ENCODE measurements around the gene SH2D5.

The SH2D5 gene

DNA sequence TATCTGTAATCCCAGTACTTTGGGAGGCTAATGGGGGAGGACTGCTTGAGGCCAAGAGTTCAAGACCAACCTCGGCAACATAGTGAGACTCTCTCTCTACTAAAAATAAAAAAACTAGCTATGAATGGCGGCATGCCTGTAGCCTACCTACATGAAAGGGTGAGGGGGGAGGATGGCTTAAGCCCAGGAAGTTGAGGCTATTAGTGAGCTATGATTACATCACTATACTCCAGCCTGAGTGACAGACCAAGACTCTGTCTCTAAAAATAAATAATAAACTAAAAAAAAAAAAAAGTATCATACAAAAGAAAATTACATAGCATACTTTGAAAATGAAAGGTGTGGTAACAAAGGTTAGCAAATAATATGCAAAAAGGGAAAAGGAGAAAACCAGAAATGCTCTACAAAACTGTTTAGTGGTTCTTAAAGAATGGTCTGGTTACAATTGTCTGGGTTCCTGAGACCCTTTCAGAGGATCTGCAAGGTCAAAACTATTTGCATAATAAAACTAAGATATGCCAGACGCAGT, 19.0 kb upstream of the SH2D5 start:
- Histone ChIP-seq H3K4me3 (ENCODE audit: low read depth, low read length) (no peak overlapping the region), H3K27ac (ENCODE audit: extremely low read depth, low read depth, low read length) (no peak overlapping the region), H3K4me1 (ENCODE audit: control insufficient read depth, insufficient read depth, low read length) (no peaks in the 10 kb centered on the region), H3K9me3 (ENCODE audit: control insufficient read depth, insufficient read depth, low read depth, low read length) (no peaks in the 10 kb centered on the region), H3K36me3 (ENCODE audit: control insufficient read depth in 2 of 2, insufficient read depth in 1 of 2, low read length in 2 of 2) (peaks cover 65 to 74% of the 10 kb centered on the region in 2 experiments)
- CTCF ChIA-PET: interaction anchor here (1.3 kb wide), 1 partner anchor 444 kb away, joined by 6 read pairs; no protein-coding TSS in a partner anchor
- POLR2A ChIA-PET: interaction anchor here (2.6 kb wide), 1 partner anchor 35 kb away, joined by 8 read pairs; the partner anchor contains the start of gene HP1BP3
- TF ChIP-seq, protein P1, sequence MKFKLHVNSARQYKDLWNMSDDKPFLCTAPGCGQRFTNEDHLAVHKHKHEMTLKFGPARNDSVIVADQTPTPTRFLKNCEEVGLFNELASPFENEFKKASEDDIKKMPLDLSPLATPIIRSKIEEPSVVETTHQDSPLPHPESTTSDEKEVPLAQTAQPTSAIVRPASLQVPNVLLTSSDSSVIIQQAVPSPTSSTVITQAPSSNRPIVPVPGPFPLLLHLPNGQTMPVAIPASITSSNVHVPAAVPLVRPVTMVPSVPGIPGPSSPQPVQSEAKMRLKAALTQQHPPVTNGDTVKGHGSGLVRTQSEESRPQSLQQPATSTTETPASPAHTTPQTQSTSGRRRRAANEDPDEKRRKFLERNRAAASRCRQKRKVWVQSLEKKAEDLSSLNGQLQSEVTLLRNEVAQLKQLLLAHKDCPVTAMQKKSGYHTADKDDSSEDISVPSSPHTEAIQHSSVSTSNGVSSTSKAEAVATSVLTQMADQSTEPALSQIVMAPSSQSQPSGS (tag by site-specific recombination; IDR thresholded peaks at IDR 0.05; ENCODE audit: low read depth): peak; percentile 44; the same call in 1 of the 2 replicates
- no peak for TF ChIP-seq SETDB1 (IDR thresholded peaks at IDR 0.05; ENCODE audit: insufficient read length, low read length)

DNA sequence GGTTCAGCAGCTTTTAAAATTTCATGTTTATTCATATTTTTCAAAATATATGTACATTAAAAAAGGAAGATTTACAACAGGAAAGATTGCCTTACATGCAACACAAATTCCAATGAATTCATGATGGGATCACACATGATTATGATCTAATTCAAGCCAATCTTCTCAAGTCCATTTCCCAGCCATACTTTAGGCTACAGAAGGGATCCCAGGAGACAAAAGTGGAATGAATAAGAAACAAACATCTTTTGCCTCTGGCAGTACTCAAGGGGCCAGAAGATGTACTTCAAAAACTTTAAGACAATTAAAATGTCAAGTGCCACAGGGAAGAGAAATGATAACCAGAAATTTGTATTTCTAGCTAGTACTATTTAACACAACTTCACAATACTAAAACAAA, 10.2 kb upstream of the SH2D5 start:
- CTCF ChIA-PET: interaction anchor here (0.5 to 0.7 kb wide), 2 partner anchors 28 to 46 kb away, joined by 3 to 5 read pairs; no protein-coding TSS in a partner anchor
- Histone ChIP-seq H3K9me3 (ENCODE audit: control insufficient read depth, insufficient read depth, low read depth, low read length) (no peaks in the 10 kb centered on the region), H3K36me3 (ENCODE audit: control insufficient read depth in 2 of 2, insufficient read depth in 1 of 2, low read length in 2 of 2) (peaks cover 70 to 97% of the 10 kb centered on the region in 2 experiments), H3K4me3 (ENCODE audit: low read depth, low read length) (no peak overlapping the region), H3K27ac (ENCODE audit: extremely low read depth, low read depth, low read length) (no peak overlapping the region), H3K4me1 (ENCODE audit: control insufficient read depth, insufficient read depth, low read length) (no peaks in the 10 kb centered on the region)
- POLR2A ChIA-PET: no interaction called here
- TF ChIP-seq ZNF175 (tag by site-specific recombination; IDR thresholded peaks at IDR 0.05): no peak

DNA sequence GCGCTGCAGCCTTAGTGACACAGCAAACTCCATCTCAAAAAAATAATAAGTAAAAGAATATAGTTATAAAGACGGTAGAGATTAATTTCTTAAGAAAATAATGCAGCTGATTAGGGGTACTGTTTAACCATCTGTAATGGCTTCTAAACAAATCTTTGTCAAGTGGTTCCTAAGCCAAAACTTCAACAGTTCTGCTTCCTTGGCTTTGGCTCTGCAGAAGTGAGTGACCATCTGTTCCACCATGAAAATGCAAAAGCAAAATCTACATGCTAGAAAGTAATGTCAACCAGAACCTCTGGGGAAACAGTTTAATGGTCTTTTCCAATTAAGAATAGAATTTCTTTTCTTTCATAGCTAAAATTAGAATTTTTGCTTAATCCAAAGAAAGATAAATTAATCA, 8.3 kb upstream of the SH2D5 start:
- no peaks in the 10 kb centered on the region for H3K4me1 ChIP-seq (ENCODE audit: control insufficient read depth, insufficient read depth, low read length)
- no peak overlapping the region for H3K27ac ChIP-seq (ENCODE audit: extremely low read depth, low read depth, low read length)
- H3K4me3 ChIP-seq (ENCODE audit: low read depth, low read length): no peak overlapping the region
- no peak for TF ChIP-seq ZNF548 (tag by site-specific recombination; IDR thresholded peaks at IDR 0.05)
- no peak for TF ChIP-seq ZNF202 (tag by site-specific recombination; IDR thresholded peaks at IDR 0.05; ENCODE audit: borderline replicate concordance)
- TF ChIP-seq ZNF768 (tag by site-specific recombination; IDR thresholded peaks at IDR 0.05): no peak
- TF ChIP-seq, protein P2, sequence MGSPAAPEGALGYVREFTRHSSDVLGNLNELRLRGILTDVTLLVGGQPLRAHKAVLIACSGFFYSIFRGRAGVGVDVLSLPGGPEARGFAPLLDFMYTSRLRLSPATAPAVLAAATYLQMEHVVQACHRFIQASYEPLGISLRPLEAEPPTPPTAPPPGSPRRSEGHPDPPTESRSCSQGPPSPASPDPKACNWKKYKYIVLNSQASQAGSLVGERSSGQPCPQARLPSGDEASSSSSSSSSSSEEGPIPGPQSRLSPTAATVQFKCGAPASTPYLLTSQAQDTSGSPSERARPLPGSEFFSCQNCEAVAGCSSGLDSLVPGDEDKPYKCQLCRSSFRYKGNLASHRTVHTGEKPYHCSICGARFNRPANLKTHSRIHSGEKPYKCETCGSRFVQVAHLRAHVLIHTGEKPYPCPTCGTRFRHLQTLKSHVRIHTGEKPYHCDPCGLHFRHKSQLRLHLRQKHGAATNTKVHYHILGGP (tag by site-specific recombination; IDR thresholded peaks at IDR 0.05): no peak
- TF ChIP-seq ZNF529 (tag by site-specific recombination; IDR thresholded peaks at IDR 0.05; ENCODE audit: insufficient replicate concordance): no peak
- CTCF ChIA-PET: interaction anchor here (0.8 to 1.4 kb wide), 2 partner anchors 44 to 455 kb away, joined by 3 to 6 read pairs; no protein-coding TSS in a partner anchor
- peaks cover 52 to 87% of the 10 kb centered on the region in 2 experiments for H3K36me3 ChIP-seq (ENCODE audit: control insufficient read depth in 2 of 2, insufficient read depth in 1 of 2, low read length in 2 of 2)
- POLR2A ChIA-PET: no interaction called here
- no peaks in the 10 kb centered on the region for H3K9me3 ChIP-seq (ENCODE audit: control insufficient read depth, insufficient read depth, low read depth, low read length)

DNA sequence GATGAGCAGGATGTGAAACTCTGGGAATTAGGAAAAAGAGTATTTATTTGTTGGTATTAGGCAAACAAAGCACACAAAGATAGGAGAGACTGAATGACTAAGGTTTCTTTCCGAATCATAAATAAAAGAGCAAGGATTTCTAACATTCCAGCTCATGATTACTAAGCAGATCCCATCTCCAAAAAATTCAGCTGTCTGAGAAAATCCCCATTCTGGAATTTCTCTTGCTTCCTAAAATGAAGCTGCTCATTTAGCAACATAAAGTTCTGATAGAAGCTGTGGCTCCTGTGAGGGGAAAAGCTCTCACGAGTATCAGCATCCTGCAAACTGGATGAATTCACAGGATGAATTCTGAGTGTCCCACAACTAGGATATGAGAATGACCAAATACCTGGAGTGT, 6.7 kb upstream of the SH2D5 start:
- Histone ChIP-seq H3K36me3 (ENCODE audit: control insufficient read depth in 2 of 2, insufficient read depth in 1 of 2, low read length in 2 of 2) (peaks cover 36 to 72% of the 10 kb centered on the region in 2 experiments), H3K4me3 (ENCODE audit: low read depth, low read length) (no peak overlapping the region), H3K4me1 (ENCODE audit: control insufficient read depth, insufficient read depth, low read length) (no peaks in the 10 kb centered on the region), H3K27ac (ENCODE audit: extremely low read depth, low read depth, low read length) (no peak overlapping the region), H3K9me3 (ENCODE audit: control insufficient read depth, insufficient read depth, low read depth, low read length) (no peaks in the 10 kb centered on the region)
- POLR2A ChIA-PET: no interaction called here
- CTCF ChIA-PET: interaction anchor here (0.6 to 0.7 kb wide), 2 partner anchors 15 to 268 kb away, joined by 3 read pairs; no protein-coding TSS in a partner anchor
- TF ChIP-seq ZNF155 (tag by site-specific recombination; IDR thresholded peaks at IDR 0.05): no peak
- no peak for TF ChIP-seq ZNF530 (tag by site-specific recombination; IDR thresholded peaks at IDR 0.05; ENCODE audit: low read depth)
- no peak for TF ChIP-seq SALL2 (tag by site-specific recombination; IDR thresholded peaks at IDR 0.05; ENCODE audit: borderline replicate concordance)
- TF ChIP-seq, protein P3, sequence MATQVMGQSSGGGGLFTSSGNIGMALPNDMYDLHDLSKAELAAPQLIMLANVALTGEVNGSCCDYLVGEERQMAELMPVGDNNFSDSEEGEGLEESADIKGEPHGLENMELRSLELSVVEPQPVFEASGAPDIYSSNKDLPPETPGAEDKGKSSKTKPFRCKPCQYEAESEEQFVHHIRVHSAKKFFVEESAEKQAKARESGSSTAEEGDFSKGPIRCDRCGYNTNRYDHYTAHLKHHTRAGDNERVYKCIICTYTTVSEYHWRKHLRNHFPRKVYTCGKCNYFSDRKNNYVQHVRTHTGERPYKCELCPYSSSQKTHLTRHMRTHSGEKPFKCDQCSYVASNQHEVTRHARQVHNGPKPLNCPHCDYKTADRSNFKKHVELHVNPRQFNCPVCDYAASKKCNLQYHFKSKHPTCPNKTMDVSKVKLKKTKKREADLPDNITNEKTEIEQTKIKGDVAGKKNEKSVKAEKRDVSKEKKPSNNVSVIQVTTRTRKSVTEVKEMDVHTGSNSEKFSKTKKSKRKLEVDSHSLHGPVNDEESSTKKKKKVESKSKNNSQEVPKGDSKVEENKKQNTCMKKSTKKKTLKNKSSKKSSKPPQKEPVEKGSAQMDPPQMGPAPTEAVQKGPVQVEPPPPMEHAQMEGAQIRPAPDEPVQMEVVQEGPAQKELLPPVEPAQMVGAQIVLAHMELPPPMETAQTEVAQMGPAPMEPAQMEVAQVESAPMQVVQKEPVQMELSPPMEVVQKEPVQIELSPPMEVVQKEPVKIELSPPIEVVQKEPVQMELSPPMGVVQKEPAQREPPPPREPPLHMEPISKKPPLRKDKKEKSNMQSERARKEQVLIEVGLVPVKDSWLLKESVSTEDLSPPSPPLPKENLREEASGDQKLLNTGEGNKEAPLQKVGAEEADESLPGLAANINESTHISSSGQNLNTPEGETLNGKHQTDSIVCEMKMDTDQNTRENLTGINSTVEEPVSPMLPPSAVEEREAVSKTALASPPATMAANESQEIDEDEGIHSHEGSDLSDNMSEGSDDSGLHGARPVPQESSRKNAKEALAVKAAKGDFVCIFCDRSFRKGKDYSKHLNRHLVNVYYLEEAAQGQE (tag by site-specific recombination; IDR thresholded peaks at IDR 0.05): no peak
- TF ChIP-seq ZNF629 (tag by site-specific recombination; IDR thresholded peaks at IDR 0.05): no peak
- no peak for TF ChIP-seq ZNF112 (tag by site-specific recombination; IDR thresholded peaks at IDR 0.05)
- no peak for TF ChIP-seq TCF7L2 (IDR thresholded peaks at IDR 0.05; ENCODE audit: borderline replicate concordance, low read depth, low read length)
- TF ChIP-seq, protein P4, sequence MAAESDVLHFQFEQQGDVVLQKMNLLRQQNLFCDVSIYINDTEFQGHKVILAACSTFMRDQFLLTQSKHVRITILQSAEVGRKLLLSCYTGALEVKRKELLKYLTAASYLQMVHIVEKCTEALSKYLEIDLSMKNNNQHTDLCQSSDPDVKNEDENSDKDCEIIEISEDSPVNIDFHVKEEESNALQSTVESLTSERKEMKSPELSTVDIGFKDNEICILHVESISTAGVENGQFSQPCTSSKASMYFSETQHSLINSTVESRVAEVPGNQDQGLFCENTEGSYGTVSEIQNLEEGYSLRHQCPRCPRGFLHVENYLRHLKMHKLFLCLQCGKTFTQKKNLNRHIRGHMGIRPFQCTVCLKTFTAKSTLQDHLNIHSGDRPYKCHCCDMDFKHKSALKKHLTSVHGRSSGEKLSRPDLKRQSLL (tag by site-specific recombination; IDR thresholded peaks at IDR 0.05): no peak
- TF ChIP-seq MYNN (tag by site-specific recombination; IDR thresholded peaks at IDR 0.05; ENCODE audit: borderline replicate concordance): no peak
- TF ChIP-seq ZNF19 (tag by site-specific recombination; IDR thresholded peaks at IDR 0.05; ENCODE audit: low read depth): no peak
- TF ChIP-seq ZNF521 (tag by site-specific recombination; IDR thresholded peaks at IDR 0.05): no peak
- TF ChIP-seq ZNF433 (tag by site-specific recombination; IDR thresholded peaks at IDR 0.05; ENCODE audit: low read depth): no peak
